ENCODE results near the gene NUAK1.

DNA sequence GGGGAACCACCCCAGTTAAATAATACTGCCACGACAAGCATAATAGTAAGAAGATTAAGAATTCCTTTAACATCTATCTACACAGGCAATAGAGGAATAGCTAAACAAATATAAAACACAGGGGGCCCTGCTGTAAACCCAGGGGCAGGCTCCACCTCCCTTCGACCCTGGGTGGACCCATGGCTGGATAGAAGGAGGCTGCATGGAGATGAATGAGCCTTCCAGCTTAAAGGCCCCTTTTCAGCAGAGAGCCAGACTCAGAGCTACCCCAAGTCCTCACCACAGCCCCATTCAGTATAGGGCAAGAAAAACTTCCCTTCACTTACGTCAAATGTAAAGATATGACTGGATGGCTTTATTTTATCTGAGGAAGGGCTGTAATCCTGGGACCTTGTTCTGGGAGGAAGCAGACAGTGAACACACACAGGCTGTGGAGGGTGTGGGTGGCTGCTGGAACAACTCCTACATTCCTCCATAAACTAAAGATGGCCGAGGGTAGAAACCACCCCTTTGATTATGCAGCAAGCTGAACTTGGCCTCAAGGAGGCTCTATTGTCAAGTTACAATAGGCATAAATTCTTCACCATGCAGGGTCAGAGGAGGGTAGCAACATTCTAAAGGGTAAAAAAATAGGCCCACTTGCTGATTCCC is 30.4 kb downstream of the NUAK1 start:
- TF ChIP-seq CTCF (IDR thresholded peaks at IDR 0.05) (no peak), POLR2A (IDR thresholded peaks at IDR 0.05) (no peak)

Measured in esophagus squamous epithelium (tissue), 4 donors.